GM12891 (cell line): Measurements from ENCODE around the gene ARMC2.

Source experiments
- PAX5 ChIP-seq: IDR thresholded peaks from 2 replicates; pipeline ENCODE4 v1.6.1; 2011; ENCODE audit warnings: low read length, moderate library complexity, mild to moderate bottlenecking; ENCODE audit not compliant: insufficient read depth, severe bottlenecking
- POLR2A ChIP-seq: IDR thresholded peaks from 2 replicates; pipeline ENCODE4 v1.6.1; 2011; ENCODE audit warnings: low read depth, low read length, control low read depth
- POLR2AphosphoS5 ChIP-seq: IDR thresholded peaks from 2 replicates; pipeline ENCODE4 v1.6.1; 2011; ENCODE audit warnings: low read depth, low read length, control low read depth
- POU2F2 ChIP-seq: IDR thresholded peaks from 2 replicates; pipeline ENCODE4 v1.6.1; 2011; ENCODE audit warnings: low read depth, mild to moderate bottlenecking, control low read depth, low read length, moderate library complexity
- SPI1 ChIP-seq: IDR thresholded peaks from 2 replicates; pipeline ENCODE4 v1.6.1; 2011; ENCODE audit warnings: low read depth, low read length, control low read depth
- TAF1 ChIP-seq: IDR thresholded peaks from 2 replicates; pipeline ENCODE4 v1.6.1; 2011; ENCODE audit warnings: low read depth, low read length, control low read depth

GRCh38 chr6:108928650-108929049 is 80.4 kb downstream of the ARMC2 start:
- TF ChIP-seq POLR2A (no peak), TAF1 (no peak), POLR2AphosphoS5 (no peak), SPI1 (no peak), PAX5 (no peak), POU2F2 (no peak)
